GM12878 (cell line): Measurements from ENCODE around the gene CCL22. TPM values are rescaled to one million over a fixed set of nuclear protein-coding genes. Genes with fewer than 3 reads are reported as not detected.

ENCODE experiments used
- BCL11A ChIP-seq: IDR thresholded peaks from 2 replicates; pipeline ENCODE4 v1.6.1; 2011; ENCODE audit warnings: low read depth, low read length
- BMI1 ChIP-seq: fragments of 450-650 bp; IDR thresholded peaks from 2 replicates; pipeline ENCODE4 v1.6.1; 2016; ENCODE audit warnings: mild to moderate bottlenecking, moderate library complexity, borderline replicate concordance
- BRCA1 ChIP-seq: IDR thresholded peaks from 2 replicates; pipeline ENCODE4 v1.6.1; 2011; ENCODE audit warnings: low read depth, low read length, improper control_type of control experiment
- CHD1 ChIP-seq: IDR thresholded peaks from 2 replicates; pipeline ENCODE4 v1.6.1; 2012; ENCODE audit warnings: low read depth, low read length, improper control_type of control experiment
- HDAC2 ChIP-seq: fragments of 200-600 bp; sonication (generic); IDR thresholded peaks from 2 replicates; pipeline ENCODE4 v1.6.1; 2017
- IRF4 ChIP-seq: IDR thresholded peaks from 2 replicates; pipeline ENCODE4 v1.6.1; 2011; ENCODE audit warnings: low read depth, low read length
- JUNB ChIP-seq: IDR thresholded peaks from 2 replicates; pipeline ENCODE4 v1.6.1; 2016; ENCODE audit warnings: antibody characterized with exemption, mild to moderate bottlenecking
- JUND ChIP-seq: IDR thresholded peaks from 2 replicates; pipeline ENCODE4 v1.6.1; 2012; ENCODE audit warnings: low read depth, mild to moderate bottlenecking, low read length, improper control_type of control experiment, moderate library complexity
- MTA2 ChIP-seq: fragments of 450-650 bp; IDR thresholded peaks from 2 replicates; pipeline ENCODE4 v1.6.1; 2016; ENCODE audit warnings: low read depth, mild to moderate bottlenecking, moderate library complexity
- RB1 ChIP-seq: fragments of 450-650 bp; formaldehyde crosslinking; IDR thresholded peaks from 2 replicates; pipeline ENCODE4 v1.6.1; 2017; ENCODE audit warnings: mild to moderate bottlenecking, borderline replicate concordance
- RELA ChIP-seq: fragments of 450-650 bp; IDR thresholded peaks from 2 replicates; pipeline ENCODE4 v1.8.0; 2014; ENCODE audit warnings: borderline replicate concordance; ENCODE audit not compliant: partially characterized antibody
- REST ChIP-seq: IDR thresholded peaks from 2 replicates; pipeline ENCODE4 v1.6.1; 2012; ENCODE audit warnings: mild to moderate bottlenecking, low read depth, low read length
- SMAD5 ChIP-seq: IDR thresholded peaks from 2 replicates; pipeline ENCODE4 v1.6.1; 2016; ENCODE audit warnings: antibody characterized with exemption, low read depth
- SP1 ChIP-seq: IDR thresholded peaks from one replicate; pipeline ENCODE4 v1.6.1; 2011; ENCODE audit warnings: low read depth, low read length
- YBX1 ChIP-seq: fragments of 450-650 bp; IDR thresholded peaks from 2 replicates; pipeline ENCODE4 v1.6.1; 2016; ENCODE audit warnings: antibody characterized with exemption
- YY1 ChIP-seq: IDR thresholded peaks from 2 replicates; pipeline ENCODE4 v1.6.1; 2011; ENCODE audit warnings: low read depth, mild to moderate bottlenecking, low read length
- ZNF217 ChIP-seq: fragments of 450-650 bp; IDR thresholded peaks from 2 replicates; pipeline ENCODE4 v1.6.1; 2017; ENCODE audit warnings: antibody characterized with exemption, mild to moderate bottlenecking
- ZNF24 ChIP-seq: fragments of 450-650 bp; IDR thresholded peaks from 2 replicates; pipeline ENCODE4 v1.6.1; 2017; ENCODE audit warnings: antibody characterized with exemption, mild to moderate bottlenecking
- polyA plus RNA-seq, 11 experiments: library from polyadenylated mRNA; depleted of rRNA in 4 of 11; unstranded in 6 of 11; stranded (reverse) in 5 of 11; fragments of >200 nt; fragmentation: Nextera tagmentation in 4 of 11; fragmentation: Illumina TruSeq in 1 of 11; extraction: Ambion mirVana in 4 of 11; extraction: Trizol in 1 of 11; gene quantifications; 1 replicate in 1 of 11; 2 replicates in 10 of 11; pipeline versions ENCODE4 v1.2.1 to v1.2.3, GENCODE V29; 2011 to 2016; ENCODE audit warnings: inconsistent platforms in 2 of 11, missing spikeins in 2 of 11, low read depth in 1 of 11
- total RNA-seq, 4 experiments: library from RNA; depleted of rRNA in 3 of 4; stranded (reverse); fragments of >200 nt in 3 of 4; fragmentation: Illumina TruSeq in 1 of 4; extraction: Trizol in 1 of 4; gene quantifications; 2 replicates each; pipeline versions ENCODE4 v1.2.1 to v1.2.3, GENCODE V29; 2013 to 2021
- TF ChIP-seq, protein P1 (sequence below): fragments of 450-650 bp; IDR thresholded peaks from 2 replicates; pipeline ENCODE4 v1.6.1; 2017; ENCODE audit warnings: antibody characterized with exemption, mild to moderate bottlenecking, moderate library complexity
- TF ChIP-seq, protein P2 (sequence below): IDR thresholded peaks from 2 replicates; pipeline ENCODE4 v1.6.1; 2012; ENCODE audit warnings: improper control_type of control experiment, low read depth, low read length; ENCODE audit not compliant: insufficient replicate concordance

Gene CCL22
- total and polyA plus RNA-seq, 10 of the 15 experiments (the other 5 are each of a cell fraction or from before 2014, with no cell fraction given) = 38.0 to 704 (median 349) TPM

DNA sequence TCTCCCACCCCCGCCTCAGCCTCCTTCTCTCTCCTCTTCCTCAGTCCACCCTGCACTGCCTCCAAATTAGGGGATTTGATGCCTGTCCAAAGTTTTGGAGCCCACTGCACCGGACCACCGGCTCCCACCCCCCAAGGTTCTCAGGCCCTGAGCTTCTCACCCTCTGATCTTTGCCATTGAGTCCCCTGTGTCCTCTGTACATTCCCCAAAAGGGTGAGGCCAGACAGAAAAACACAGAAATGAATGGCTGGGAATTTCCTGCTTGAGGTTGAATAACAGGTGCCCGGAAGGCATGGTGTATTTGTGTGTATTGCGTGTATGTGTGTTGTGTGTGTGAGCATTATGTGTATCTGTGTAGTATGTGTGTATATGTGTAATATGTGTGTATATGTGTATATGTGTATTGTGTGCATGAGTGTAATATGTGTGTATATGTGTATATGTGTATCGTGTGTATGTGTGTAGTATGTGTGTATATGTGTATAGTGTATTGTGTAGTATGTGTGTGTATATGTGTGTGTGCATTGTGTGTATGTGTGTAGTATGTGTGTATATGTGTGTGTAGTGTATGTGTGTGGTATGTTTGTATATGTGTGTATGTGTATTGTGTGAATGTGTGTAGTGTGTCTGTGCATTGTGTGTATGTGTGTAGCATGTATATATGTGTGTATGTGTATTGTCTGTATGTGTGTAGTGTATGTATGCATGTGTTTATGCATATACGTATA lies 29.9 kb downstream of the CCL22 start (continued):
- TF ChIP-seq SP1 (no peak), YBX1 (no peak), HDAC2 (no peak), RB1 (0 out of 2 replicates have a peak, but pooled peaks have one; percentile 19), ZNF24 (no peak), BRCA1 (no peak), BCL11A (peak; percentile 94), CHD1 (no peak), ZNF217 (peak; percentile 59; the same call in 1 of the 2 replicates), IRF4 (peak; percentile 89), REST (peak; percentile 41; the same call in 1 of the 2 replicates), SMAD5 (no peak), YY1 (no peak), JUND (no peak), JUNB (peak; percentile 97), MTA2 (no peak; the same call in 1 of the 2 replicates), RELA (peak; percentile 98), BMI1 (peak; percentile 56; the same call in 1 of the 2 replicates)
- TF ChIP-seq, protein P1, sequence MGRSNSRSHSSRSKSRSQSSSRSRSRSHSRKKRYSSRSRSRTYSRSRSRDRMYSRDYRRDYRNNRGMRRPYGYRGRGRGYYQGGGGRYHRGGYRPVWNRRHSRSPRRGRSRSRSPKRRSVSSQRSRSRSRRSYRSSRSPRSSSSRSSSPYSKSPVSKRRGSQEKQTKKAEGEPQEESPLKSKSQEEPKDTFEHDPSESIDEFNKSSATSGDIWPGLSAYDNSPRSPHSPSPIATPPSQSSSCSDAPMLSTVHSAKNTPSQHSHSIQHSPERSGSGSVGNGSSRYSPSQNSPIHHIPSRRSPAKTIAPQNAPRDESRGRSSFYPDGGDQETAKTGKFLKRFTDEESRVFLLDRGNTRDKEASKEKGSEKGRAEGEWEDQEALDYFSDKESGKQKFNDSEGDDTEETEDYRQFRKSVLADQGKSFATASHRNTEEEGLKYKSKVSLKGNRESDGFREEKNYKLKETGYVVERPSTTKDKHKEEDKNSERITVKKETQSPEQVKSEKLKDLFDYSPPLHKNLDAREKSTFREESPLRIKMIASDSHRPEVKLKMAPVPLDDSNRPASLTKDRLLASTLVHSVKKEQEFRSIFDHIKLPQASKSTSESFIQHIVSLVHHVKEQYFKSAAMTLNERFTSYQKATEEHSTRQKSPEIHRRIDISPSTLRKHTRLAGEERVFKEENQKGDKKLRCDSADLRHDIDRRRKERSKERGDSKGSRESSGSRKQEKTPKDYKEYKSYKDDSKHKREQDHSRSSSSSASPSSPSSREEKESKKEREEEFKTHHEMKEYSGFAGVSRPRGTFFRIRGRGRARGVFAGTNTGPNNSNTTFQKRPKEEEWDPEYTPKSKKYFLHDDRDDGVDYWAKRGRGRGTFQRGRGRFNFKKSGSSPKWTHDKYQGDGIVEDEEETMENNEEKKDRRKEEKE = no peak
- TF ChIP-seq, protein P2, sequence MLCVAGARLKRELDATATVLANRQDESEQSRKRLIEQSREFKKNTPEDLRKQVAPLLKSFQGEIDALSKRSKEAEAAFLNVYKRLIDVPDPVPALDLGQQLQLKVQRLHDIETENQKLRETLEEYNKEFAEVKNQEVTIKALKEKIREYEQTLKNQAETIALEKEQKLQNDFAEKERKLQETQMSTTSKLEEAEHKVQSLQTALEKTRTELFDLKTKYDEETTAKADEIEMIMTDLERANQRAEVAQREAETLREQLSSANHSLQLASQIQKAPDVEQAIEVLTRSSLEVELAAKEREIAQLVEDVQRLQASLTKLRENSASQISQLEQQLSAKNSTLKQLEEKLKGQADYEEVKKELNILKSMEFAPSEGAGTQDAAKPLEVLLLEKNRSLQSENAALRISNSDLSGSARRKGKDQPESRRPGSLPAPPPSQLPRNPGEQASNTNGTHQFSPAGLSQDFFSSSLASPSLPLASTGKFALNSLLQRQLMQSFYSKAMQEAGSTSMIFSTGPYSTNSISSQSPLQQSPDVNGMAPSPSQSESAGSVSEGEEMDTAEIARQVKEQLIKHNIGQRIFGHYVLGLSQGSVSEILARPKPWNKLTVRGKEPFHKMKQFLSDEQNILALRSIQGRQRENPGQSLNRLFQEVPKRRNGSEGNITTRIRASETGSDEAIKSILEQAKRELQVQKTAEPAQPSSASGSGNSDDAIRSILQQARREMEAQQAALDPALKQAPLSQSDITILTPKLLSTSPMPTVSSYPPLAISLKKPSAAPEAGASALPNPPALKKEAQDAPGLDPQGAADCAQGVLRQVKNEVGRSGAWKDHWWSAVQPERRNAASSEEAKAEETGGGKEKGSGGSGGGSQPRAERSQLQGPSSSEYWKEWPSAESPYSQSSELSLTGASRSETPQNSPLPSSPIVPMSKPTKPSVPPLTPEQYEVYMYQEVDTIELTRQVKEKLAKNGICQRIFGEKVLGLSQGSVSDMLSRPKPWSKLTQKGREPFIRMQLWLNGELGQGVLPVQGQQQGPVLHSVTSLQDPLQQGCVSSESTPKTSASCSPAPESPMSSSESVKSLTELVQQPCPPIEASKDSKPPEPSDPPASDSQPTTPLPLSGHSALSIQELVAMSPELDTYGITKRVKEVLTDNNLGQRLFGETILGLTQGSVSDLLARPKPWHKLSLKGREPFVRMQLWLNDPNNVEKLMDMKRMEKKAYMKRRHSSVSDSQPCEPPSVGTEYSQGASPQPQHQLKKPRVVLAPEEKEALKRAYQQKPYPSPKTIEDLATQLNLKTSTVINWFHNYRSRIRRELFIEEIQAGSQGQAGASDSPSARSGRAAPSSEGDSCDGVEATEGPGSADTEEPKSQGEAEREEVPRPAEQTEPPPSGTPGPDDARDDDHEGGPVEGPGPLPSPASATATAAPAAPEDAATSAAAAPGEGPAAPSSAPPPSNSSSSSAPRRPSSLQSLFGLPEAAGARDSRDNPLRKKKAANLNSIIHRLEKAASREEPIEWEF = peak; percentile 33
